Thyroid gland (tissue), 4 donors: ENCODE data around the gene PRRT1B. TPM values are rescaled to one million over a fixed set of nuclear protein-coding genes. Genes with fewer than 3 reads are reported as not detected.
A peak's percentile ranks its signal among the peaks of the same experiment; 100 is the strongest.
"Not testable (repeated sequence)": the region's sequence is repeated elsewhere in the genome, so short reads cannot be mapped to it uniquely, and the experiment has no call there.

Experiments used
- DNase-seq, 2 donors: peaks; one replicate each; pipeline ENCODE4 v3.0.0-alpha.2; 2019
- H3K27ac ChIP-seq, 3 donors: fragments of 200-600 bp; sonication (generic); 1 replicate in 2 of 3; 2 replicates in 1 of 3; pipeline ENCODE4 v1.5.1; 2016 to 2019; ENCODE audit warnings: mild to moderate bottlenecking in 1 of 3, moderate library complexity in 1 of 3
- H3K27me3 ChIP-seq: fragments of 200-600 bp; sonication (generic); one replicate; pipeline ENCODE4 v1.5.1; 2019
- H3K36me3 ChIP-seq, 2 donors: fragments of 200-600 bp; sonication (generic); one replicate each; pipeline ENCODE4 v1.5.1; 2016 to 2019
- H3K4me1 ChIP-seq, 2 donors: fragments of 200-600 bp; sonication (generic); one replicate each; pipeline ENCODE4 v1.5.1; 2017 to 2019
- H3K4me3 ChIP-seq, 3 donors: fragments of 200-600 bp; sonication (generic); replicated peaks in 1 of 3; 1 replicate in 2 of 3; 2 replicates in 1 of 3; pipeline ENCODE4 v1.5.1; 2016; ENCODE audit warnings: mild to moderate bottlenecking in 1 of 3
- H3K9me3 ChIP-seq: fragments of 200-600 bp; sonication (generic); one replicate; pipeline ENCODE4 v1.5.1; 2017
- POLR2A ChIP-seq, 2 donors: fragments of 450-650 bp; IDR thresholded peaks; one replicate each; pipeline ENCODE4 v1.6.1; 2017; ENCODE audit warnings: antibody characterized with exemption in 2 of 2, mild to moderate bottlenecking in 2 of 2, moderate library complexity in 1 of 2
- WGBS, 2 donors: methylation state at CpG; one replicate each; pipeline ENCODE4 v1.1.5; 2017; 5-methylcytosine and 5-hydroxymethylcytosine counted together
- intact Hi-C: fragments of 100-400 bp; cut with DNase I; formaldehyde crosslinking; loops from one replicate; pipeline ENCODE4 v1.15.1; 2023
- total RNA-seq, 4 donors: library from RNA; depleted of rRNA; stranded (reverse); fragments of >200 nt; gene quantifications; one replicate each; pipeline ENCODE4 v1.2.3, GENCODE V29; 2016
- TF ChIP-seq, protein P1 (sequence below), 6 experiments: fragments of 200-600 bp in 3 of 6; fragments of 450-650 bp in 3 of 6; sonication (generic) in 3 of 6; IDR thresholded peaks; one replicate each; pipeline ENCODE4 v1.5.1; 2016 to 2019; ENCODE audit warnings: antibody characterized with exemption in 6 of 6, mild to moderate bottlenecking in 2 of 6, inconsistent platforms in 1 of 6, moderate library complexity in 1 of 6

Gene PRRT1B
- total RNA-seq, 4 donors from 2014 or later: not detected

- DNase-seq: no peak
- no peaks in the 10 kb centered on the region for H3K9me3 ChIP-seq
- intact Hi-C loops: no loop called here
- TF ChIP-seq, protein P1, sequence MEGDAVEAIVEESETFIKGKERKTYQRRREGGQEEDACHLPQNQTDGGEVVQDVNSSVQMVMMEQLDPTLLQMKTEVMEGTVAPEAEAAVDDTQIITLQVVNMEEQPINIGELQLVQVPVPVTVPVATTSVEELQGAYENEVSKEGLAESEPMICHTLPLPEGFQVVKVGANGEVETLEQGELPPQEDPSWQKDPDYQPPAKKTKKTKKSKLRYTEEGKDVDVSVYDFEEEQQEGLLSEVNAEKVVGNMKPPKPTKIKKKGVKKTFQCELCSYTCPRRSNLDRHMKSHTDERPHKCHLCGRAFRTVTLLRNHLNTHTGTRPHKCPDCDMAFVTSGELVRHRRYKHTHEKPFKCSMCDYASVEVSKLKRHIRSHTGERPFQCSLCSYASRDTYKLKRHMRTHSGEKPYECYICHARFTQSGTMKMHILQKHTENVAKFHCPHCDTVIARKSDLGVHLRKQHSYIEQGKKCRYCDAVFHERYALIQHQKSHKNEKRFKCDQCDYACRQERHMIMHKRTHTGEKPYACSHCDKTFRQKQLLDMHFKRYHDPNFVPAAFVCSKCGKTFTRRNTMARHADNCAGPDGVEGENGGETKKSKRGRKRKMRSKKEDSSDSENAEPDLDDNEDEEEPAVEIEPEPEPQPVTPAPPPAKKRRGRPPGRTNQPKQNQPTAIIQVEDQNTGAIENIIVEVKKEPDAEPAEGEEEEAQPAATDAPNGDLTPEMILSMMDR (IDR thresholded peaks at IDR 0.05): no peak
- no peaks in the 10 kb centered on the region for H3K36me3 ChIP-seq
- peaks cover 0 to 4% of the 10 kb centered on the region in 2 donors for H3K4me1 ChIP-seq
- no peaks in the 10 kb centered on the region for H3K27me3 ChIP-seq
- 97% methylated on average over 19 of the region's 19 CpGs for WGBS, 2 donors
- no peak overlapping the region for H3K4me3 ChIP-seq
- no peak overlapping the region for H3K27ac ChIP-seq
These were observed 7.4 kb upstream of the PRRT1B start for GRCh38 chr9:131537946-131538345.

- H3K9me3 ChIP-seq: no peaks in the 10 kb centered on the region
- TF ChIP-seq, protein P1 (IDR thresholded peaks at IDR 0.05): no peak
- no peak for TF ChIP-seq POLR2A (IDR thresholded peaks at IDR 0.05)
- WGBS, 2 donors: 92 to 93% methylated on average over 7 of the region's 7 CpGs
- no peaks in the 10 kb centered on the region for H3K27me3 ChIP-seq
- no peaks in the 10 kb centered on the region for H3K36me3 ChIP-seq
- no peak overlapping the region for H3K4me3 ChIP-seq
- DNase-seq: no peak
- intact Hi-C loops: no loop called here
- no peak overlapping the region for H3K27ac ChIP-seq
- H3K4me1 ChIP-seq: peaks cover 0 to 4% of the 10 kb centered on the region in 2 donors
These were observed 6.0 kb upstream of the PRRT1B start for GRCh38 chr9:131539223-131539923.

GRCh38 chr9:131543141-131543540 is 2.2 kb upstream of the PRRT1B start:
- 92 to 94% methylated on average over 6 of the region's 6 CpGs for WGBS, 2 donors
- H3K4me1 ChIP-seq: peaks cover 11 to 21% of the 10 kb centered on the region in 2 donors
- no peaks in the 10 kb centered on the region for H3K9me3 ChIP-seq
- H3K27ac ChIP-seq: no peak overlapping the region
- no peaks in the 10 kb centered on the region for H3K36me3 ChIP-seq
- DNase-seq: no peak
- no peak for TF ChIP-seq POLR2A (IDR thresholded peaks at IDR 0.05)
- TF ChIP-seq, protein P1 (IDR thresholded peaks at IDR 0.05): no peak
- intact Hi-C loops: no loop called here
- peaks cover 16% of the 10 kb centered on the region for H3K27me3 ChIP-seq
- no peak overlapping the region for H3K4me3 ChIP-seq

- Histone ChIP-seq H3K27me3 (peaks cover 16% of the 10 kb centered on the region), H3K9me3 (no peaks in the 10 kb centered on the region), H3K4me1 (peaks cover 11 to 21% of the 10 kb centered on the region in 2 donors), H3K27ac (no peak overlapping the region), H3K4me3 (no peak overlapping the region), H3K36me3 (no peaks in the 10 kb centered on the region)
- no peak for TF ChIP-seq POLR2A (IDR thresholded peaks at IDR 0.05)
- TF ChIP-seq, protein P1 (IDR thresholded peaks at IDR 0.05): no peak
- intact Hi-C loops: no loop called here
- no peak for DNase-seq
- WGBS, 2 donors: 1 to 3% methylated on average over 12 to 23 of the region's 30 CpGs
These were observed 538 bp downstream of the PRRT1B start for GRCh38 chr9:131545786-131546335.

- Histone ChIP-seq H3K4me1 (peaks cover 11 to 21% of the 10 kb centered on the region in 2 donors), H3K27ac (no peak overlapping the region), H3K4me3 (no peak overlapping the region), H3K36me3 (no peaks in the 10 kb centered on the region), H3K27me3 (peaks cover 16% of the 10 kb centered on the region), H3K9me3 (no peaks in the 10 kb centered on the region)
- DNase-seq: no peak
- 2 to 5% methylated on average over 16 to 33 of the region's 49 CpGs for WGBS, 2 donors
- intact Hi-C loops: no loop called here
- TF ChIP-seq POLR2A (IDR thresholded peaks at IDR 0.05): no peak
- TF ChIP-seq, protein P1 (IDR thresholded peaks at IDR 0.05): peak in 1 of 6 experiments; percentile 10
These were observed 1.2 kb downstream of the PRRT1B start for GRCh38 chr9:131546336-131547084.

DNA sequence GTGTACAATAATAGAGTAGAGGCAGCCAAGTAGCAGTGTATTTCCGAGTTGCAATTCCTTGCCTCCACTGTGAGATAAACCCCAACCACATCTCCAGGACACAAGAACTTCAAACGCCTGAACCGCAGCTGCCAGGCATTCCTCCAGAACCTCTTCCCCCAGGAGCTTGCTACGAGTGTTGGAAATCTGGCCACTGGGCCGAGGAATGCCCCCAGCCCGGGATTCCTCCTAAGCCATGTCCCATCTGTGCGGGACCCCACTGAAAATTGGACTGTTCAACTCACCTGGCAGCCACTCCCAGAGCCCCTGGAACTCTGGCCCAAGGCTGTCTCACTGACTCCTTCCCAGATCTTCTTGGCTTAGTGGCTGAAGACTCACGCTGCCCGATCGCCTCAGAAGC is 3.9 kb downstream of the PRRT1B start:
- peaks cover 16% of the 10 kb centered on the region for H3K27me3 ChIP-seq
- intact Hi-C loops, H3K4me3 ChIP-seq, DNase-seq, H3K36me3 ChIP-seq, H3K9me3 ChIP-seq, H3K27ac ChIP-seq: not testable (repeated sequence)
- WGBS, 2 donors: 79 to 87% methylated on average over 7 to 10 of the region's 10 CpGs
- H3K4me1 ChIP-seq: peaks cover 11 to 21% of the 10 kb centered on the region in 2 donors

DNA sequence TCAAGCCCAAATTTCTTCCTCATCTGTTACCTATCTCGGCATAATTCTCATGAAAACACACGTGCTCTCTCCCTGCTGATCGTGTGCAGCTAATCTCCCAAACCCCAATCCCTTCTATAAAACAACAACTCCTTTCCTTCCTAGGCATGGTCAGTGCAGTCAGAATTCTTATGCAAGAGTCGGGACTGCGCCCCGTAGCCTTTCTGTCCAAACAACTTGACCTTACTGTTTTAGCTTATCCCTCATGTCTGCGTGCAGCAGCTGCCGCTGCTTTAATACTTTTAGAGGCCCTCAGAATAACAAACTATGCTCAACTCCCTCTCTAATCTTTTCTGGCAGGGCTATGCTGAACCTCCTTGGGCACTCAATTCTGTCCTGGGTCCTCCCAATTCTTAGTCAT is 5.1 kb downstream of the PRRT1B start:
- intact Hi-C loops, H3K9me3 ChIP-seq, H3K4me3 ChIP-seq, H3K27ac ChIP-seq, DNase-seq, H3K36me3 ChIP-seq: not testable (repeated sequence)
- WGBS, 2 donors: 49 to 59% methylated on average over 8 of the region's 8 CpGs
- peaks cover 11% of the 10 kb centered on the region for H3K27me3 ChIP-seq
- peaks cover 9 to 17% of the 10 kb centered on the region in 2 donors for H3K4me1 ChIP-seq
